GM18511 (cell line): ENCODE measurements around the gene EPHA10.
"Not testable (repeated sequence)": the region's sequence is repeated elsewhere in the genome, so short reads cannot be mapped to it uniquely, and the experiment has no call there.

Experiments used
- ATAC-seq: cut with Tn5 transposase; IDR thresholded peaks from one replicate; pipeline ENCODE4 v1.9.1; 2021; ENCODE audit warnings: mild to moderate bottlenecking, moderate library complexity; ENCODE audit not compliant: unreplicated experiment

The EPHA10 gene

GRCh38 chr1:37737975-37738374 lies 26.9 kb downstream of the EPHA10 start:
- not testable (repeated sequence) for ATAC-seq

DNA sequence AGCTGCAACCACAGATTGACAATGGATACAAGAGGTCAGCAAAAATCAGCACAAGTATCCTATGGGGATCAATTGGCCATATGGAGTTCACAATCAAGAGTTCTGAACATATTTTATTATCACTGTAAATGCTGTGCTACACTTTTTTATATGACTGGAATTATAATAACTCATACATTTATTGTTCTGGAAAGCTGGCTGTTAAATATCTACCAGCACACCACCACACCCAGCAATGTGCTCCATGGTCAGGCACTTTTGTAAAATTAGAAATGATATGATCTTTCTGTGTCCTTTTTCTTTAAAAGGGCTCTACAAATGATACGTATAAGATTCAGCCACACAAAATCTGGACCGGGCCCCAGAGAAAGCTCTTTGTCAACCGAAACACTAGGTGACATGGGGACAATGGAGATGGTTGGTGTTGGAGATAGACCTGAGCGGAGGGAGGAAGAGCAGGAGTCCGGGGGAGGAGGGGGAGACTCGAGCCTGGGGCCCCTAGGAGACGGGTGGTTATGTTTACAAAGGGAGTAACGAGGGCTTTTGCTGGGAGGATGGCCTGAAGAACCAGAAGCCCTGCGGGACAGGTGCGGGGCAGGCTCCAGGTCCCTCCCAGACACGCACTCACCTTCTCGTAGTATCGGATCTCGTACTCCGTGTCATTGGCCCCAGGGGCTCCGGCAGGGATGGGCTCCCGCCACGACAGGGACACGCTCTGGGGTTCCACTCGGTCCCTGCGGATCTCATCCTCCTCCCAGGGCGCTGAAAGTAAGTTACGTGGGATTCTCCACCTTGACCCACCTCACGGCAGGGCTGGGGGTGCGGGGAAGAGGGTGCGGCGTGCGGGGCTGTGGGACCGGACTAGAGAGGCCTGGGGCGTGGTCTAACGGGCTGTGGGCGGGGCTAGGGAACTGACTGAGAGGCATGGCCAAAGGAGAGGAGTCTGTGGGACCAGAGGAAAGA lies 30.0 kb downstream of the EPHA10 start:
- no peak for ATAC-seq

GRCh38 chr1:37732111-37732780 lies 32.7 kb downstream of the EPHA10 start:
- no peak for ATAC-seq

- ATAC-seq, result no peak
Observed at GRCh38 chr1:37731312-37732019, 33.5 kb downstream of the EPHA10 start.

DNA sequence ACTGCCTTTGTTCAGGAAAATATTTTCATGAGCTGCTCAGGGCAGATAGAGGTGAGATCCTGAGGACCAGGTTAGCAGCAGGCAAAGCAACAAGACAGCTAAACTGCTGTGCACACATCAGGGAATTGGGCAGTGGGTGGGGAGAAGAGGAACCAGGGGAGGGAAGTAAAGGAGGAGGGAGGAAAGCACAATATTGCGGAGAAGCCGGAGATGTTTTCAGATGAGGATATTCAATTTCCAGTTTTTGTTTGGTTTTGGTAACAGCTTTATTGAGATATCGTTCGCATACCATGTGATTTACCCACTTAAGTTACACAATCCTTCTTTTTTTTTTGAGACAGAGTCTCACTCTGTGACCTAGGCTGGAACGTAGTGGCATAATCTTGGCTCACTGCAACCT lies 34.5 kb downstream of the EPHA10 start:
- no peak for ATAC-seq

DNA sequence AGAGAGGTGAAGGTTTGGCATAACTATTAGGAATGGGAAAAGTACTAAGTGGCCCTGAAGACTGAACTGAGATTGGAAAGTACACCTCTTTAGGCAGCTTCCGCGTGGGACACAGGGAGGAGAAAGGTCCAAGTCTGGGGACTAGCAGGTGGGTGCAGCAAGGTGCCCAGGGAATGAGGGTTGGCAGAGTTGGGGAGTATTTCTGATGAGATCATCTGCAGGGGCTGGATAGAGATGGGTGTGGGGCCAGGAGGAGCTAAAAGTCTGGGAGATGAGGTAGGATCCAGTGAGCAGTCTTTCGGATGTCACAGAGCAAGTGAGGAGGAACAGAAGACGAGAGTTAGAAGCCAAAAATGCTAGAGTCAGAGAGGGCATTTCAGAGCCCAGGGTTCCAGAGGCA lies 36.5 kb downstream of the EPHA10 start:
- ATAC-seq, result no peak

GRCh38 chr1:37726751-37727585 lies 38.0 kb downstream of the EPHA10 start:
- no peak for ATAC-seq

DNA sequence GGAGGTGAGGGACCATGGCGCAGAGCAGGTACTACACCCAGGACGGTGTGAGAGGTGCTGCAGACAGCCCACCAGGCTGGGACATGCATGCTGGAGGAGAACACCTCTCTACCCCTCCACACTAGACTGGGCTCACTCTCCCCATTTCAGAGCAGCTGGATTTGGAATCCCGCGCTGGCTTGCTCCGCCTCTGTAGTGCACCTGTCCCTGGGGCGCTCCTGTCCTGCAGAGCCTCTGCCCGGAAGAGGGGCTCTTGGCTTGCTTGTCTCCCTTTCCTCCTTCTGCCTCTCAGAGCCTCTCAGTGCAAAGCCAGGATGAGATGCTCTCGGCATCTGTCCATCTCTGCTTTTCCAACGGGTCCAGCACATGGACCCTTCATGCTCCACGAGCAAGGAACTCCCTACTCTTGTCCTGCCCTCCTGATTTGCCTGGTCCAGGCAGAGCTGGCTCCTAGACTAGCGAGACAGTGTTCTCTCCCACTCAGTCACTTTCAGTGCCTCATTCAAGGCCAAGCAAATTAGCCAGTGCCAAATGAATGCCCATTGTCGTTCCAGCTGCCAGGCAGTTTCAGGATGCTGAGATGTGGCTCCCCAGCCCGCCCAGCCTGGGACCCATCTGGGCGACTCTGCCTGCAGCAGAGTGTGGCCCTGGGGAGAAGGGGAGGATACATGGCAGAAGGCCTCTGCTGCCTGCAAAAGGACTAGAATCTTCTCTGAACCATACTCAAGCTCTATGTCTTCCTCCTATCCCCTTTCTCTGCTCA lies 38.9 kb downstream of the EPHA10 start:
- no peak for ATAC-seq

DNA sequence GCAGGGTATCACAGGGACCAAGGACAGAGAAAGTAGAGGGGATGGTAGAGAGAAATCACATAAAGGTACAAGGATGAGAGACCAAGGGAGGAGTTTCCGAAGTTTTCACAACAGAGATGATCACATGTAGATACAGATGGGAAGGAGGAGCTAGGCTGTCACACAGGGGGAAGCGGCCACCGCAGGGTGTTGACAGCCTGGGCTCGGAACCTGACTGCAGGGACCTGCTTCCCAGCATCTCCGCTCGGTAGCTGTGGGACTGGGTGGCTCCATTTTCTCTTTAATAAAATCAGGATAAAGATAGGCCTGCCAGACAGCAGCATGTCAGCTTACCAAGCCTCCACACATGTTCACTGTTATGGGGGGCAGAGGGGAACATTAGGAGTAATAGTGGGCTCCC lies 40.3 kb downstream of the EPHA10 start:
- no peak for ATAC-seq

- ATAC-seq, result no peak
Observed at GRCh38 chr1:37723390-37724078, 41.4 kb downstream of the EPHA10 start.

DNA sequence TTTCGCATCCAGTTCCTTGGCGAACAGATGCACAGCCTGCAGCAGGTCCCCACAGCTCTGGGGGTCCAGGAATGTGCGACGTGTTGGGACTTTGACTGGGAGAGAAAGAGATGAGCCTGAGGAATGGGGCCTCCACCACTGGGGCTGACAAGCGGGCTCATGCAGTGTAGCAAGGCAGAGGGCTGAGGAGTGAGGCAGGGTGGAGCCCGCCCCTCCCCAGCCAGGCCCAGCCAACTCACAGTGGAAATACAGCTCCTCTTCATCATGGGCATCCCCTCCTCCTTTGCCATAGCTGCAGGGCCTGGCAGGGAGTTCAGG lies 41.9 kb downstream of the EPHA10 start:
- no peak for ATAC-seq

GRCh38 chr1:37722181-37723071 lies 42.5 kb downstream of the EPHA10 start:
- ATAC-seq, result no peak

DNA sequence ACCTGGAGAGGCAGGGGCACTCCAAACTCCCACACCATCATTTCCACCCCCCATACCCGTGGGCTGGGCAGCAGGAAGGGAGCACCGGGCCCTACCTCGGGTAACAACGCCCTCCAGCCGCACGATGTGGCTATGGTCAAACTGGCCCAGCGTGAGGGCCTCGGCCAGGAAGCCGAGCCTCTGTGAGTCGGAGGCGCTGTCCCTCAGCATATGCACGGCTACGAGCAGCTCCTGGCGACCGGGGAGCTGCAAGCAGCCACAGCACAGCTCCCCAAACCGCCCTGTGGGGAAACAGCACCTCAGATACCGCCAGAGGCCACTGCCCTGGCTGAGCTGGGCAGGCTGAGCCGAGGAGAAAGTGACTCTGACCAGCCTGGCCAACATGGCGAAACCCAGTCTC lies 43.4 kb downstream of the EPHA10 start:
- no peak for ATAC-seq

- no peak for ATAC-seq
Observed at GRCh38 chr1:37720231-37721130, 44.4 kb downstream of the EPHA10 start.

GRCh38 chr1:37719572-37720195 lies 45.2 kb downstream of the EPHA10 start:
- ATAC-seq, result no peak

DNA sequence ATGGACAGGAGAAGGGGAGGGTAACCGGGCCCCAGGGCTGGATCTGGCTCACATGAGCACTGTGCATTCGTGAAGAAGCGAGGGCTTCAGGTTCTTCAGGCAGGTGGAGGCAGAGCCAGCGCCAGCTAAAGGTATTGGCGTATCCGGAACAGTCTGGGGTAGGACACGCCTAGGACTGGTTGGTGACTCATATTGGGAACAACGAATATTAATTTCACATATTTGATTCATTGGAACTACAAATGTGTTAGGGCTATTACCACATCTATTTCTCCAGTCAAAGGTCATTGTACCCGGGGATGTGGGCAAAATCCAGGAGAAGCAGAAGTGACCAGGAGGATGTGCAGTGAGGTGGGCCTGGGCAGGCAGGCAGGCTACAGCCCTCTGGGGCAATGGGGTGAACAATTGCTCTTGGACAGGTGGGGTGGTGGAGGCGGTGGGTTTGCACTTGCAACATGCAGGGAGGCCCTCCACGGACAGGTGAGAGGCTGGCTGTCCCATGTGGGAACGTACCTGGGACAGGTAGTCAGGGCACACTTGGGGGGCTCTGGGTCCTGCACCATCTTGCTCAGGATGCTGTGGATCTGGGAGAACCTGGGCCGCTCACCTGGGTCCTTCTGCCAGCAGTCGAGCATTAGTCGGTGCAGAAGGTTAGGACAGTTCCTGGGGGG lies 45.9 kb downstream of the EPHA10 start:
- no peak for ATAC-seq
